KMS-11 (cell line): ENCODE measurements around the gene SLC12A6.

Experiments
- H2AFZ ChIP-seq: fragments of 200-600 bp; sonication (generic); 2 replicates; pipeline ENCODE4 v1.6.1; 2016; ENCODE audit warnings: antibody characterized with exemption, mixed run types, low read depth
- H3K27ac ChIP-seq: fragments of 200-600 bp; sonication (generic); 2 replicates; pipeline ENCODE4 v1.6.1; 2016; ENCODE audit warnings: mild to moderate bottlenecking, mixed run types
- H3K27me3 ChIP-seq: fragments of 200-600 bp; sonication (generic); 2 replicates; pipeline ENCODE4 v1.6.1; 2017; ENCODE audit warnings: mild to moderate bottlenecking, low read depth, mixed run types, moderate library complexity; ENCODE audit not compliant: insufficient read depth
- H3K36me3 ChIP-seq: fragments of 200-600 bp; sonication (generic); 2 replicates; pipeline ENCODE4 v1.6.1; 2017; ENCODE audit warnings: mild to moderate bottlenecking, mixed run types; ENCODE audit not compliant: insufficient read depth
- H3K4me1 ChIP-seq: fragments of 200-600 bp; sonication (generic); 2 replicates; pipeline ENCODE4 v1.6.1; 2016; ENCODE audit warnings: mild to moderate bottlenecking, low read depth, mixed run types; ENCODE audit not compliant: poor library complexity, severe bottlenecking
- H3K4me2 ChIP-seq: fragments of 200-600 bp; sonication (generic); 2 replicates; pipeline ENCODE4 v1.7.0; 2016; ENCODE audit warnings: mild to moderate bottlenecking, mixed run types
- H3K4me3 ChIP-seq: fragments of 200-600 bp; sonication (generic); IDR thresholded peaks from 2 replicates; pipeline ENCODE4 v1.6.1; 2017; ENCODE audit warnings: low read depth, low read length, mixed read lengths; ENCODE audit not compliant: insufficient read depth
- H3K79me2 ChIP-seq: fragments of 200-600 bp; sonication (generic); 2 replicates; pipeline ENCODE4 v1.6.1; 2016; ENCODE audit warnings: low read depth, mixed run types; ENCODE audit not compliant: insufficient read depth
- H3K9ac ChIP-seq: fragments of 200-600 bp; sonication (generic); 2 replicates; pipeline ENCODE4 v1.6.1; 2016; ENCODE audit warnings: mild to moderate bottlenecking, mixed run types
- H4K20me1 ChIP-seq: fragments of 200-600 bp; sonication (generic); 2 replicates; pipeline ENCODE4 v1.6.1; 2016; ENCODE audit warnings: mild to moderate bottlenecking, mixed run types; ENCODE audit not compliant: insufficient read depth
- CTCF ChIP-seq: fragments of 200-600 bp; sonication (generic); conservative IDR thresholded peaks from 2 replicates; pipeline ENCODE4 v1.6.1; 2017; ENCODE audit warnings: low read depth, mild to moderate bottlenecking, antibody characterized with exemption, low read length, moderate library complexity, mixed read lengths

The SLC12A6 gene

GRCh38 chr15:34213690-34214089, 123.9 kb downstream of the SLC12A6 start:
- Histone ChIP-seq H3K4me3 (no peak overlapping the region), H3K4me1 (peaks cover 2% of the 10 kb centered on the region), H4K20me1 (no peaks in the 10 kb centered on the region), H2AFZ (no peak overlapping the region), H3K79me2 (peaks cover 8% of the 10 kb centered on the region; the same call in 1 of the 2 replicates), H3K27ac (no peak overlapping the region), H3K4me2 (no peak overlapping the region), H3K27me3 (no peaks in the 10 kb centered on the region), H3K9ac (no peak overlapping the region), H3K36me3 (no peaks in the 10 kb centered on the region)
- TF ChIP-seq CTCF = no peak

GRCh38 chr15:34209421-34210282, 127.9 kb downstream of the SLC12A6 start, which contains the start of gene KATNBL1:
Gene KATNBL1 (minus strand): TSS chr15:34210096. CDS start chr15:34163676, 46,420 bp downstream.
- Histone ChIP-seq H3K4me3 (no peak within 1 kb of the TSS), H3K4me2 (peak within 1 kb of the TSS; percentile 66), H2AFZ (peak within 1 kb of the TSS; percentile 83), H4K20me1 (no peaks in the 10 kb centered on the region), H3K27ac (peak within 1 kb of the TSS; percentile 81), H3K9ac (peak within 1 kb of the TSS; percentile 70), H3K27me3 (no peaks in the 10 kb centered on the region), H3K79me2 (peaks cover 45% of the 10 kb centered on the region), H3K4me1 (peaks cover 10% of the 10 kb centered on the region), H3K36me3 (no peaks in the 10 kb centered on the region)
- peak; percentile 79 for TF ChIP-seq CTCF

GRCh38 chr15:34206011-34206410, 131.6 kb downstream of the SLC12A6 start:
- H3K4me3 ChIP-seq = no peak overlapping the region
- H3K9ac ChIP-seq = no peak overlapping the region
- H4K20me1 ChIP-seq = no peaks in the 10 kb centered on the region
- no peak overlapping the region for H2AFZ ChIP-seq
- no peak overlapping the region for H3K4me2 ChIP-seq
- no peak overlapping the region for H3K27ac ChIP-seq
- H3K36me3 ChIP-seq = no peaks in the 10 kb centered on the region
- H3K4me1 ChIP-seq = peaks cover 10% of the 10 kb centered on the region
- H3K79me2 ChIP-seq = peaks cover 65% of the 10 kb centered on the region
- TF ChIP-seq CTCF = no peak
- no peaks in the 10 kb centered on the region for H3K27me3 ChIP-seq

- no peak overlapping the region for H3K27ac ChIP-seq
- no peaks in the 10 kb centered on the region for H3K27me3 ChIP-seq
- H3K9ac ChIP-seq = no peak overlapping the region
- no peak overlapping the region for H3K4me3 ChIP-seq
- no peak for TF ChIP-seq CTCF
- no peaks in the 10 kb centered on the region for H3K36me3 ChIP-seq
- no peak overlapping the region for H2AFZ ChIP-seq
- H3K79me2 ChIP-seq = peaks cover 60% of the 10 kb centered on the region
- H3K4me1 ChIP-seq = peaks cover 10% of the 10 kb centered on the region
- no peaks in the 10 kb centered on the region for H4K20me1 ChIP-seq
- no peak overlapping the region for H3K4me2 ChIP-seq
These were observed 133.6 kb downstream of the SLC12A6 start for GRCh38 chr15:34203936-34204335.
